ENCODE measurements around the gene OR5K3.

The OR5K3 gene

GRCh38 chr3:98434412-98434811 is 43.9 kb downstream of the OR5K3 start:
- DNase-seq, result no peak

GRCh38 chr3:98440283-98440682 is 49.8 kb downstream of the OR5K3 start:
- DNase-seq, result no peak
